Activated CD4-positive, CD25-positive, alpha-beta regulatory T cell treated with anti-CD3 and anti-CD28 coated beads, Interleukin-2, amount 50 U/mL, for 72 hours (primary cell): ENCODE results near the gene CACHD1.
"Not testable (repeated sequence)": the region's sequence is repeated elsewhere in the genome, so short reads cannot be mapped to it uniquely, and the experiment has no call there.

Source experiments
- DNase-seq: peaks from one replicate; pipeline ENCODE4 v3.0.0; 2021

Gene CACHD1

DNA sequence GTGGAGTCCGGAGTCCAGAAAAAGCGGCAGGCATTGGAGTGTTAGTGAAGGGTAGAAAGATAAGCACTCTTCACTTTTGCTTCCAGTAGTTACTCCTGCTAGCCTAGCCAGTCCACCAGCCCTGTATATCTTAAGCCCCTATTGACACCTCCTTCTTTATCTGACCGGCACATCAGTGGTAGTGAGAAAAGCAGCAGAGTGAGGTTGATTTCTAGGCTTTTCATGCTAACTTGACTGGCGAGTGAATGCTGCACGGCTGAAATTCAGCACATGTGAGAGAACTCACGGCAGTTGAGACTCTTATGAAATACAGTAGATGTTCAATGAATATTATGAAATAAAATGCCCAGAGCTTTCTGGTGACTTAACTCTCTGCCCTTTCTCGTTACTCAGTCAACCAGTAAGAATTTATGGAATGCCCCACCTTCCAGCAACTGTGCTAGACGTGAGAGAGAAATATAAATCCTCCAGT is 128.2 kb downstream of the CACHD1 start:
- DNase-seq = no peak

DNA sequence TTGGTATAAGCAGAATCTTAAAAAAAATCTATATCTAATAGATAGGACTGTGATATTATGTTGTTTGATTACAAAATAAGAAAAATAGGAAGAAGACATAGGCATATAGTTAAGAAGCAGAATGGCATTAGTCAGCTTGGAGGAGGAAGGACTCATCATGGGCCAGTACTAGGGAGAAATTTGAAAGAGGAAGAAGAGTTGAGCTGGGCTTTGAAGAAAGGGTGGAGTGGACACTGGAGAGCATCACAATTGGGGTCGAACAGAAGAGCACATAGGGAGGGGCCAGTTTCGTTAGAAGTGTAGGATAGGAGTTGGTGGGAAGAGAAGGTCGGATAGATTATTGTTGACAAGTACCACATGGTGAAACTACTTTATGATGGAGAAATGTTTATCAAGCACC is 129.3 kb downstream of the CACHD1 start:
- no peak for DNase-seq

DNA sequence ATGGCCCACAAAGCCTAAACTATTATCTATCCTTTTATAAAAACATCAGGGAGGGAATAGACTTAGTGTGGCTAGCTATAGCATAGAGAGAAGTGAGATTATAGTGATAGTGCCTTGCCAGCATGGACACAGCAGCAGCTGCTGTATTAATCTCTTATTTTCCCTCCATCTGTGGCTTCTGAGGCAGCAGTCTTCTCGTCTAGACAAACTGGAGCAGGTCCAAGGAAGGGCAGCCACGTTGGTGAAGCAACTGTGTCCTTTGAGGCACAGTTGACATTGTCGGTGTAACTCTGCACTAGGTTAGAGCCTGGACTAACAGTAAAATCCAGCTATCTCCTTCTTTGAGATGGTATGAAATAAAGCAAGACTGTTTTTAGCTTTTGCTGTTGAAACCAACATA is 131.3 kb downstream of the CACHD1 start:
- DNase-seq = no peak

DNA sequence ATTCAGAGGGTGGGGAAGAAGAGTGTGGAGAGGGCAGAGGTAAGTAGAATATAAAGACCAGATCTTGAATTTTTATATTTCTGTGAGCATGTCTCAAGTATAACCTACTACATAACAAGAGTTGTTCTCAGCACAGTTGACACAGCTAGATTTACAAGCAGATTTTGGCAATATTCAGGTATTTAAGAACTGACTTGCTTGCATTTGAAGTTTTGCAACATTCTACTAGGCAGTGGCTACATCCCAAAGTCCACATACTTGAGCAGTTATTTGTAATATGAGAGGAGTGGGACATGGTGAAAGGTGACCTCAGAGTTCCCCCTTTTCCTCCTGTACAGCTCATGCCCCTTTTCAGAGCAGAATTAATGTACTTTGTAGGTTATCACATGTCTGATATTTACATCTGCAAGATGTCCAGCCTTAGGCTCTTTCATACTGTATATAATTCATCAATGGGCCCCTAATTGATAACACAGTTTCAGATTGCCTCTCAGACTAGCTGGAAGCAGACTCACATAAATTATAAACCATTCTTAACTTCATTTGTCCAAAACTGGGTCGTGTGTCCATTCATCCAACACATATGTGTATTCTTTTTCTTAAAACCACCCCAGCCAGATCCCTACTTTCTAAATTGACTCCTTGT is 138.2 kb downstream of the CACHD1 start:
- no peak for DNase-seq

DNA sequence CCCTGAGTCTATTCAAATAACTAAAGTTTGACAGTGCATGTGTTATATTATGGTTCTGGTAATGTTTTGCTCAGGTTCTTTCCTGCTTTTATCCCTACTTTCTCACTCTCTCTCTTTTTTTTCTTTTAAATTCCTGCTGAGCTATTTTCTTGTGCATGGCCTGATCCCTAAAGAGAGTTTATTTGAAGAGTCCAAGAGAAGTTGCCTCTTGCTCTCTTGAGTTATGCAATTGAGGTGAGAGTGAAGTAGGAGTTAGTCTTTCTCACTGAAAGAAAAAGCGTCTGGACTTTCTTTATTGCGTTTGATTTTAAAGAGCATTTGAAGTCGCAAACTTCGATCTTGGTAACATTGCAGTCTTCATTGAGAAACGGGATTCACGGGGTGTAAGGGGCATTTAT is 138.7 kb downstream of the CACHD1 start:
- DNase-seq = no peak

DNA sequence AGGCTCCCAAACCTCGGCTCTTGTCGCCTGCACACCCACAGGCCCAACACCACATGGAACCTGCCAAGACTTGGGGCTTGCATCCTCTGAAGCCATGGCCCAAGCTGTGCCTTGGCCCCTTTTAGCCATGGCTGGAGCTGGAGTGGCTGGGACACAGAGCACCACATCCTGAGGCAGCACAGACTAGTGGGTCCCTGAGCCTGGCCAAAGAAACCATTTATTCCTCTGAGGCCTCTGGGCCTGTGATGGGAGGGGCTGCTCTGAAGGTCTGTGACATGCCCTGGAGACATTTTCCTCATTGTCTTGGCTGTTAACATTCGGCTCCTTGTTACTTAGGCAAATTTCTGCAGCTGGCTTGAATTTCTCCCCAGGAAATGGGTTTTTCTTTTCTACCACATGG is 141.0 kb downstream of the CACHD1 start:
- DNase-seq = not testable (repeated sequence)

DNA sequence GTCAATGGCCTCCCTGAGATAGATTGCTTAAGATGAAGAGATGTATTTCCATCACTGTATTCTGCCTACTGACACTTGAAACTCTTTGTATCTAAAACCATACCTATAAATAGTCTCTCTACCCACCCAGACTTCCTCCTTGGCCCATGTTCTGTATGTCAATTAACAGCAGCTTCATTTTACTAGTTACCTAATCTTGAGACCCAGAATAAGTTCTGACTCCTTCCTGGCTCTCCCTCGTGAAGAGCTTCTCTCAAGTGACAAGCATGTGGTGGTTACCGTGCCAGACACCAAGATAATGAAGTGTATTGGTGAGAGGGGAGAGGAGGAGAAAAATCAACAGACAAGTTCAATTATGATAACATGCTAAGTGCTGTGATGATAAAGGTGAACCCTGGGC is 146.1 kb downstream of the CACHD1 start:
- no peak for DNase-seq

DNA sequence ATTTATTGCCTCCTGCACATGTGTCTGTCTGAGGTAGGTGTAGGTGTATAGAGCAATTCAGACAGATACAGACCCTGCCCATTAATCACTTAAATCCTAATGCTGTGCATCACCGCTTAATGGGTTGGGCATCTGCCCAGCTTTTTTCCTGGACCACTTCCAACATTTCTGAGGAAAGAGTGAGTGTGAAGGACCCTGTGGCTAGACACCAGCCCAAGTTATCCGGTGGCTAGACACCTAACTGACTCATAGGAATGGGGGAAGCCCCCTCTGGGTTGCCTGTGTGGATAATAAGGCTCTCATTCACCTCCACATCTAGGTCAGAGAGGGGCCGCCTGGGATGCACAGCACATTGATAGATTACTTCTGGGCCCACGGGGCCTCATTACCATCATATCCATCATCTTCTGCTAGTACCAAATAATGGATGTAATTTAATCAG is 153.8 kb downstream of the CACHD1 start:
- DNase-seq = no peak

DNA sequence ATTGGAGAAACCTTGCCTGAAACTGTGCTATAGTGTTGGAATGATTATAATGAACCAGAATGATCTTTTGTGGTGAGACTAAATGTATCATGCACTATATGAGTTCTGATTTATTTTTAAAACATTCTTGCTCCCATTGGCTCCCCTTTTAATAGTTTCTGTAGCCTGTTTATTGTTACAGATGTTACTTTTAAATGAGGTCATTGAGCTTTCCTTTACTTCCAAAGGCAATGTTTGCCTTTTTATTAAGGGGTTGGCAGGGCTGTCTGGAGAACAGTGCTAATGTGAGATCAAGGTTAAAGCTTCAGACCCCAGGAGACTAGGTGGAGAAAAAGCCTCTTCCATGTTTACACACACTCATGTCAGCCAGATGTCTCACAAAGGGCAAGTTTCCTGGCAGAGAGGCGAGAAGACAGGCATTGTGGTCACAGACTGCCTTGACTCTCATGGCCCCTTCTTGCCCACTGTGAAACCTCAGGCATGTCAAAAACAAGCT is 154.3 kb downstream of the CACHD1 start:
- DNase-seq = no peak

DNA sequence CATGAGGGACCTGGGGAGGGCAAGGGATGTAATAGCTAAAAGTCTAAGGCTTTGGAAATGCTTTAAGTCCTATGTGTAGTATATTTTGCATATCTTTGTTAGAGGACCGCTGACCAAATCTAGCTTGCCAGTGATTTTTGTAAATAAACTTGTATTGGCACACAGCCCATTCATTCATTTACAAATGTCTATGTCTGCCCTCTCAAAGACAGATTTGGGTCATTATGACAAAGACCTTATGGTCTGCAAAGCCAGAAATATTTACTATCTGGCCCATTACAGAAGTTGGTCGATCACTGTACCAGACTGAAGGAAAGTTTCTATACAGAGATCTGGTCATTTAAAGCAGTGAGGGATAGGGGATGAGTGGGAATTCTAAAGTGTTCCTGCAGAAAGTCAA is 154.9 kb downstream of the CACHD1 start:
- DNase-seq = no peak

DNA sequence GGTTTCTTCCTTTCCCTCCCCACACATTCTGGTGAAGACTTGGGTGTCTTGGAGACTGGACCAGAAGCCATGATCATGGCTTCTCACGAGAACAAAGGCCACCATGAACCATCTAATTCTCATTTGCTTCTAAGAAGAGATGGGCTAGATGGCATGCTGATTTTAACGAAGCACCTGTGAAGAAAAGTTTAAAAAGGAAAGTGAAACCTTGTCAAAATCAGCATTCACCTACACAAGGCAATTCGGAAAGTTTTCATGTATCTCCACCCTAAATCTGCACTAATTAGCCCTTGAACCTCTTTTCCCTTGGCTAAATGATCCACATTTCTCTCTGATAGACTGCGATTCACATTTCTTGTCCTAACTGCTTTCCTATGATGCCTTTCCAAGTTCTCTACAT is 160.7 kb downstream of the CACHD1 start:
- DNase-seq = no peak

DNA sequence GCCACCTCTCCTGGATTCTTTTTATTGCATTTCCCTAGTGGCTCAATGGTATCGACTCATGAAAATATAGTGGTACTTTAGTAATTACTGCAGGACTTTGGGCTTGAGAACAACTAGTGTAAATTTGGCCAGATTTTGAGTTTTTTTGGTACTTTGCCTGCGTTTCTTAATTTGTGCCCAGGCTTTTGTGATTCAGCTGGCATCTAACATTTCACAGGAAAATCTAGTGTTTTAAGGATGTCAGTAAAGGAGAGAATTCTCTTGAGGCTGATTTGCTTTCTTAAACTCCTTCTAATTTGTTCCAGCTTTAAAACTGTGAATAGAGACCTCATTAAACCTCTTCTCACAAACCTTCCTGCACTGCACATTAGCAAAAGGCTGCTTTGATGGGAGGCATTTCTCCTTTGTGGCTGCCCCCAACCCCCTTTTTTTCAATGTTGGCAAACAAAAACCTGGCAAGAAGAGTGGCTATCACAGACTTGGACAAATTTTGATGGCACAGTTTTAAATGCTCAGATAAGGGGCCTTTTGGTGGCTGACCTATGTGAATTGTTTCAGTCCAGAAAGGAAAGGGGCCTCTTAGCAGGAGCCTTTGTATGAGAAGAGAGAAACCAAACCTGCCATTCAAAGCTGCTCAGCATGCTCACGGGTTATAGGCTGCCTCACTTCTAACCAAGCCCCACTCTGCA is 161.6 kb downstream of the CACHD1 start:
- no peak for DNase-seq

DNA sequence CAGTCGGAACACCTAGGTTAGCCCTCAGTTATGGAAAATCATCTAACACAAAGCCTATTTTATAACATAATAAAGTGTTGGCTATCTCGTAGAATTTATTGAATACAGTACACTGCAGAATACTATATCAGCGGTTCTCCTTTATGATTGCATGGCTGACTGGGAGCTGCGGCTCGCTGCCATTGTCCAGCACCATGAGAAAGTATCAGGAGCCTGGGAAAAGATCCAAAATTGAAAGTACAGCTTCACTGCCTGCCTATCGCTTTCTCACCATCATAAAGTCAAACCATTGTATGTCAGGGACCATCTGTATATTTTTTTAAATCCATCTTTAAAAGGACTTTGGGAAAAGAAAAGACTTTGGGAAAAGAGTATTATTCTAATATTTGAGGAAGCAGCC is 163.0 kb downstream of the CACHD1 start:
- DNase-seq = no peak

DNA sequence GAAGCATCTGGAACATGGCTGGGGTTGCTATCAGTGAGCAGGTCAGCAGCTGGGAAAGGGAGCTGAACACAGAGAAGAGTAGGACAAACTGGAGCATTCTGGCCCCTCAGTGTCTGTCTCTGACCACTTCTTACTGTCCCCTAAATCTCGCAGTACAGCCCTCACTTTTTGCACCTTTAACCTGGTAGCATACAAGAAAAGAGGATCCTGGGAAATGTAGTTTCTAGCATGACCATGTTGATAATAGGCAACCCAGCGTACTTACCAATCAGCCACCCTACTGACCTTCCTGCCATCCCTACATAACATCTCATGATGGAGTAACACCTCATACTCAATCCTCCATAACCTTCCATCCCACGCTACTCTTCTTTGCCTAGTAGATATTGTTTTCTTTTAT is 175.8 kb downstream of the CACHD1 start:
- no peak for DNase-seq

DNA sequence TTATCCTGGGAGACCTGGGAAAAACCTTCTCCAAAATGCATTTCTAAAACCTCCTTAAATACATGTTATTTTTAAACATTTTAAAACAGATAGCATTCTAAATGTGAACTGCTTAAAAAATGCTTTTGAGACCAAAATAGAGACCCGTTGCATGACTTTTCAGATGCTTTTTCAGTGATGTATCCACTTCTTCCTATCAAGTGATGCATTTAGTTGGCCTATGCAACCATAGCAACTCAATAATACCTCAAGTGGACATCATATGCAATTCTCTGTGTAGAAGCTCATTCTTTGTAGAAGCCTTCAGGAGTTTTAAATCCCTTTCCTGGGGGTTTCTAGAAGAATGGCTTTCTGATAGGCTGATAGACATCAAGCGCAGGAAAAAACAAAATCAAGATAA is 180.5 kb downstream of the CACHD1 start:
- no peak for DNase-seq

DNA sequence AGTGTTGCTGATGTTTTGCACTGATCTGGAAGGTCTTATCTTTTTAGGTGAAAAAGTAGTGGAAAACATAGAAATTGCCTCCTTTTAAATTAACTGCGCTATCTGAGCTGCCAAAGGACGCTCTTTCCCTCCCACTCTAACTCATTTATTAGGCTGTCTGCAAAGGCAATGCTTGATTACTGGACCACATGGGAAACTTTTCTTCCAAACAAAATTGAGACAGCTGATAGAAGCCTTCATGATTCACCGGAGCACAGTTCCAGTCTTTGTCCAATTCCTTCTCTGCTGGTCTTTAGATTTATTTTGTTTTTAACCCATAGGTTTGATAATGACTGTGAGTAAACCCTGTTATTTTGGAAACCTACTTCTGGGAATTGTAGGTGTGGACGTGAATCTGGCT is 181.9 kb downstream of the CACHD1 start:
- no peak for DNase-seq

DNA sequence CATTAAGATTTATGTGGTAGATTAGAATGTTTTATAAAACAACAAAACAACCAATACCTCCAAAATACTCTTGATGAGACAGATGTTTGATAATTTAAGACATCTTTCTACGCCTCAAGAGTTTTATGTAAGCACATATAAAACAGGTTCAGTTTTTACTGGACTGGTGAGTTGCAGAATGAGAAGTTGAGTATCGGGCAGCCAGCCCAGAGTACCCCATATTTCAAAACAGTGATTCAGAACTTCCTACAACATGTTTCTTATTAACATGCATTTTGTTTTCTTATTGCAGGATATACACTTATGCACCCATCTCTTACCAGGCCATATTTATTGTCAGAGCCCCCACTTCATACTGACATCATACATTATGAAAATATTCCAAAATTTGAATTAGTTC is 183.5 kb downstream of the CACHD1 start:
- no peak for DNase-seq

DNA sequence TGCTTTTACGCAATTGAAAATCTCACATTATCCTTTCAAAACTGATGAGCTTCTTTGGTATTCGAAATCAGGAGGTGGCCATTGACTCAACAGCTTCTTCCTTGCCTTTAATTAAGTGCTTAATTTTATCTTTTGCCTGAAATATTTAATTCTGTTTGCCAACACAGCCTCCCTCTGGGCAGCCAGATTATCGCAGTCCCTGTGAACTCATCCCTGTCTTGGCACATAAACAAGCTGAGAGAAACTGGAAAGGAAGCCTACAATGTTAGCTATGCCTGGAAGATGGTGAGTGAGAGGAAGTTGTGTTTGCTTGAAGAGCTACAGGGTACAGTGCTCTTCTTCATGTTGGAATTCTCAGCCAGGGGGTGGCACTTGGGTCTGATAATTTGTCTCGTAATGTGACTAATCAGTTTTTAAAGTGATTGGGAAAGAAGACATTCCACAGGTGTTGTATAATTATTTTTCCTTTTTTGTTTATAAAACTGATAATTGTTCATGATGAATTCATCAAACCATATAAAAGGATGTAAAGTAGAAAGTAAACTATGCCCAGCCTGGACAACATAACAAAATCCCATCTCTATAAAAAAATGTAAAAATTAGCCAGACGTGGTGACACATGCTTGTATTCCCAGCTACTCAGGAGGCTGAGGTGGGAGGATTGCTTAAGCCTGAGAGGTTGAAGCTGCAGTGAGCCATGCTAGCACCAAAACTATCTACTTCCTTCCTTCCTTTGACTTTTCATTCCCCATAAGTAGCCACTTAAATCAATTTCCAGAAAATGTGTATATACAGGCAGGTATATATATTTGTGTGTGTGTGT is 184.8 kb downstream of the CACHD1 start:
- DNase-seq = no peak

DNA sequence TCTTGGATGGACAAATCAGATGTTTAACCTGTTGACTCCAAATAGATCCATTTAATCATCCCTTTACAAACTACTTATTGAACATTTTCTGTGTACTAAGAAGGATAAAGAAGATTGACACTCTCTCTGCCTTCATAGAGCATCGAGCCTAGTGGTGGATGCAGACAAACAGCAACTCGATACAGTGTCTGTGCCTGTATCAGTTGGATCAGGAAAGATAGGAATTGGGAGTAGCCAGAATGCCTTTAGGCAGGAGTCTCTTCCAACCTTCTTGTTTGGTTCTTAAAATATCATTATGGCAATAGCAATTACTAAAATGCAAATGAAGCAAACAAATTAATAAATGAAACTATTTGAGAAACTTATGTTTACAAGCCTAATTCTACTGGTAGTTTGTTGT is 185.9 kb downstream of the CACHD1 start:
- no peak for DNase-seq

DNA sequence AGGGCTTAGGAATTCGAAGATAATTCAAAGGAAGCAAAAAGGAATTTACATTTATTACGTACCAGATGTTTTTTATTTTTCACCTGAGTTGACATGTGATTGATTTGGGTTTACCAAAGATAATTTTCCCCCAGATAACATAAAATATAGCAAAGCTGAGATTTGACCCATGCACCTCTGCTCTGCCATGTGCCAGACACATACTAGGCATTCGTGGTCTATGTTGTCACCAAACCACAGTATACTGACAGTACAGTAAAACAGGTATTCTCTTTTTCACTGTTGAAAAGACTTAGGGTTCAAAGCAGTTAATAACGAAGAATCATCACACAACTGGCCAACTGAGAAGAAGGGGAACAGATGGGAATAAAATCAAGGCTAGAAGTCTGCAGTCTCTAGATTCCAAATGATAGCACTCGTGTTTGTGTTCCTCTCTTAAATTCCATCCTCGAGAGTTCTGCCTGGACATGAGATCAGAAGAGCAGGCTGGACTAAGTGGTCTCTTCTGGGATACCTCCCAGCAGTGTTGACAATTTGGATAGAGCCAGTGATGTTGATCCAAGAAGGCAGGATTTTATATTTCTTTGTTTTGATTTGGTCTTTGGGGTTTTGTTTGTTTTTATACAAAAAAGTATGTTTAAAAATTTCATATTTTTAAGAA is 189.7 kb downstream of the CACHD1 start:
- no peak for DNase-seq

DNA sequence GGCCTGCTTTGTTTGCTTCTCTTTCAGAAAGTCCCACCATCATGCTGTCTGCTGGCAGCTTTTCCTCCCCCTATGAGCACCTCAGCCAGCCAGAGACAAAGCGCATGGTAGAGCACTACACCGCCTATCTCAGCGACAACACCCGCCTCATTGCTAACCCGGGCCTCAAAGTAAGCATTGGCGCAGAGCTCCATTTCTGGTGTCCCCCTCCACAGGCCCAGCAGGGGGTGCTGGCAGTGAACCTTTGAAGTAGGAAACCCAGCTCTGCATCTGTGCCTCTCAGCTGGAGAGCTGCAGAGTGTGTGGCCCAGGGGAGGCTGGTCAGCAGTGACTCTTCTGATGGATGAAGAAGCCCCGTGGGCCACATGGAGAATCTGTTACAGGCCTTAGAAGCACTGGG is 193.7 kb downstream of the CACHD1 start:
- DNase-seq = no peak

DNA sequence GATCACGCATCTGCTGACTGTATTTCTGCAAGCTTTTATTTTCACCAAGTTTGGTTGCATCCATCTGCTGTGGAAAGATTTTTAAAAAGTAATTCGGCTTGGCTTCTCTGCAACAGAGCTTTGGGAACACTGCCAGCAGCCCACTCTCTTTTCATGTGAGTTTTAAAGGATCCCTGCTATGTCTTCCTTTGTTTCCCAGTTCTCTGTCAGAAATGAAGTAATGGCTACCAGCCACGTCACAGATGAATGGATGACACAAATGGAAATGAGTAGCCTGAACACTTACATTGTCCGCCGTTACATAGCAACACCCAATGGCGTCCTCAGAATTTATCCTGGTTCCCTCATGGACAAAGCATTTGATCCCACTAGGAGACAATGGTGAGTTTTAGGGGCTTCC is 194.4 kb downstream of the CACHD1 start:
- DNase-seq = no peak

DNA sequence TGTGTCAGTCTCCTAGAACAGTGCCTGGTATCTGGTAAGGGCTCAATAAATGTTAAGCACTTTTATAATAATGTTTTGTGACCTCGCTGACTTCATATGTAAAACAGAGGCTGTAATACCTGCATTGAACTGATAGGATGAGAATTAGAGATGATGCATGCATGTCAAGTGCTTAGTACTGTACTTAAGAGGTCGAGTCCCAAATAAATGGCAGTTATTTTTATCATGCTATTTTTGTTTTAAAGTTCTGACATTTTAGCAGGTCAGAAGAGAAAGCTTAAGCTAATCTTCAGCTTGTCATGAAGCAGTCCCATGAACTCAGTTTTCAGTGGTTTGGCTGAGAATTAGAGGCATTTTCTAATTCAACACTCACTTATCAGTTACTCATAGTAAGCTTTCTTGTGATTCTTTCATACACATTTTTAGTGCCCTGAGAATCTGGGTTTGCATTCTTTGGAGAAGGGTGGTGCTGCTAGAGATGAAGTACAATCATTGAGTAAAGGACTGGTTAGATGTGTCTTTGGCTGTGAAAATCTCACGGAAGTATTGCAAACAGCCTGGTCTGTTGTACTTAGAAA is 199.3 kb downstream of the CACHD1 start:
- no peak for DNase-seq
